Suppressor macrophage treated with lipopolysaccharide for 1 hour (primary cell): ENCODE results near the gene EZR.
"Not testable (repeated sequence)": the region's sequence is repeated elsewhere in the genome, so short reads cannot be mapped to it uniquely, and the experiment has no call there.

Source experiments
- DNase-seq, 3 donors: peaks; one replicate each; pipeline ENCODE4 v3.0.0-alpha.2; 2020 to 2022

The EZR gene

GRCh38 chr6:158793432-158793831, 25.7 kb downstream of the EZR start:
- peak; percentile 44 to 60 (median 48) for DNase-seq

- DNase-seq = not testable (repeated sequence)
These were observed 26.7 kb downstream of the EZR start for GRCh38 chr6:158792505-158792904.

GRCh38 chr6:158791274-158791855, 27.8 kb downstream of the EZR start:
- no peak for DNase-seq

- DNase-seq = no peak
These were observed 29.9 kb downstream of the EZR start for GRCh38 chr6:158789115-158789917.

- no peak for DNase-seq
These were observed 31.8 kb downstream of the EZR start for GRCh38 chr6:158787395-158787794.

- DNase-seq = no peak
These were observed 32.4 kb downstream of the EZR start for GRCh38 chr6:158786645-158787304.

- no peak for DNase-seq
These were observed 34.1 kb downstream of the EZR start for GRCh38 chr6:158785036-158785435.

GRCh38 chr6:158784505-158784904, 34.7 kb downstream of the EZR start:
- DNase-seq = no peak

GRCh38 chr6:158783851-158784250, 35.3 kb downstream of the EZR start:
- no peak for DNase-seq

GRCh38 chr6:158783167-158783450, 36.1 kb downstream of the EZR start:
- DNase-seq = no peak

- DNase-seq = no peak
These were observed 36.6 kb downstream of the EZR start for GRCh38 chr6:158782432-158783166.

GRCh38 chr6:158781692-158782373, 37.3 kb downstream of the EZR start:
- DNase-seq = no peak

GRCh38 chr6:158780988-158781691, 38.0 kb downstream of the EZR start:
- no peak for DNase-seq

GRCh38 chr6:158780246-158780884, 38.8 kb downstream of the EZR start:
- DNase-seq = no peak

- DNase-seq = no peak
These were observed 41.1 kb downstream of the EZR start for GRCh38 chr6:158778005-158778527.

- DNase-seq = no peak
These were observed 41.7 kb downstream of the EZR start for GRCh38 chr6:158777510-158777909.

- no peak for DNase-seq
These were observed 42.4 kb downstream of the EZR start for GRCh38 chr6:158776737-158777136.

- DNase-seq = no peak
These were observed 43.3 kb downstream of the EZR start for GRCh38 chr6:158775832-158776231.

- no peak for DNase-seq
These were observed 44.3 kb downstream of the EZR start for GRCh38 chr6:158774717-158775449.

GRCh38 chr6:158773581-158774449, 45.4 kb downstream of the EZR start:
- no peak for DNase-seq
